HAP-1 (cell line): ENCODE data around the gene TPT1.
"Not testable (repeated sequence)": the region's sequence is repeated elsewhere in the genome, so short reads cannot be mapped to it uniquely, and the experiment has no call there.

Experiments
- DNase-seq, 2 experiments: peaks; one replicate each; pipeline ENCODE4 v3.0.0-alpha.2; 2016 to 2020; ENCODE audit warnings: low spot score in 2 of 2
- H3K27me3 ChIP-seq: fragments of 250-450 bp; sonication (Bioruptor Pico); 2 replicates; pipeline ENCODE4 v1.5.1; 2020; ENCODE audit warnings: low read depth, mild to moderate bottlenecking, moderate library complexity
- H3K36me3 ChIP-seq: fragments of 250-450 bp; sonication (Bioruptor Pico); replicated peaks from 2 replicates; pipeline ENCODE4 v1.5.1; 2020; ENCODE audit warnings: mild to moderate bottlenecking
- H3K4me1 ChIP-seq: fragments of 250-450 bp; sonication (Bioruptor Pico); 2 replicates; pipeline ENCODE4 v1.5.1; 2020; ENCODE audit warnings: mild to moderate bottlenecking
- H3K4me3 ChIP-seq: fragments of 250-450 bp; sonication (Bioruptor Pico); 2 replicates; pipeline ENCODE4 v1.5.1; 2020; ENCODE audit warnings: mild to moderate bottlenecking, moderate library complexity
- H3K9me3 ChIP-seq: fragments of 250-450 bp; sonication (Bioruptor Pico); 2 replicates; pipeline ENCODE4 v1.5.1; 2020; ENCODE audit warnings: mild to moderate bottlenecking, moderate library complexity
- in situ Hi-C: fragments of 300-500 bp; cut with MboI; formaldehyde crosslinking; loops from 3 replicates; pipeline ENCODE4 v1.14.3; 2020; ENCODE audit warnings: low sequenced_read_pairs, inconsistent platforms, mixed read lengths

Gene TPT1

DNA sequence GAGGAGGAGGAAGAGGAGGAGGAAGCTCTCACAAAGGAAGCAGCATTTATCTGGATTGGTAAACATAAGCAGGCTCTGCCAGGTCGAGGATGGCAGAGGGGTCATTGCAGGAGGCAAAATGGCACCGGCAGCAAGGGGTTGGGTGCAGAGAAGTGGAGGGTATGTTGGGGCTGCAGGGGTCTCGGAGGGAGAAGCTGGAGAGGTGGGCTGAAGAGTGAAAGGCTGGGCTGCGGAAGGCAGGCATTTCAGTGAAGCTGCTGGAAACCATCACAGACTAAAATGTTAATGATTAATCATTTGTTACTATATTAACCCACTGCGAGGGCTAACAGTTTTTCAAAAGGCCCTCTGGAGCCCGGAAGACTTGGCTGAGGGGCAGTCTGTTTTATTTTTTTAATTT, 24.6 kb downstream of the TPT1 start:
- Histone ChIP-seq H3K4me1 (no peaks in the 10 kb centered on the region), H3K36me3 (no peaks in the 10 kb centered on the region), H3K4me3 (no peak overlapping the region), H3K9me3 (no peaks in the 10 kb centered on the region), H3K27me3 (no peaks in the 10 kb centered on the region)
- no peak for DNase-seq
- in situ Hi-C loops, result no loop called here

DNA sequence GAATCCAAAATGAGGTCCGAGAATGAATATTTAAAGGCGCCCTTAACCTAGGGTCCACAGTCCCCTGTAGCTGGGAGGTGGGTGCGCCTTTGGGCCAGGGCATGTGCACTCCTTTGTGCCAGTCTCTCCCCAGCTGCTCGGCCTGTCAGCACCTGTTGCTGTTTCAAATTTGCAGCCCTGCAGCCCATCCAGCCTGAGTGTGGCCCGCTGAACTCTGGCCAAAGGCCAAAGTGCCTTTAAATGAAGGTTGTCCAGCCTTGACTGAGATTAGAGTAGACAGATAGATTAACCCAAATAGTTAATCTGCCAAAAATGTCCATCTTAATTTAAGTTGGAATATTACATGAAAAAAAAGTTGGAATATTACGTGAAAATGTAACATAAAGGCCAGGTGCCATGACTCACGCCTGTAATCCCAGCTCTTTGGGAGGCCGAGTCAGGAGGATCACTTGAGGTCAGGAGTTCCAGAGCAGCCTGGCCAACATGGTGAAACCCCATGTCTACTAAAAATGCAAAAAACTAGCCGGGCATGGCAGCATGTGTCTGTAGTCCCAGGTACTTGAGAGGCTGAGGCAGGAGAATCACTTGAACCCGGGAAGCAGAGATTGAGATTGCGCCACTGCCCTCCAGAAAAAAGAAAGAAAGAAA, 25.3 kb downstream of the TPT1 start:
- in situ Hi-C loops, result no loop called here
- no peaks in the 10 kb centered on the region for H3K4me1 ChIP-seq
- no peaks in the 10 kb centered on the region for H3K27me3 ChIP-seq
- no peaks in the 10 kb centered on the region for H3K9me3 ChIP-seq
- H3K36me3 ChIP-seq, result no peaks in the 10 kb centered on the region
- no peak for DNase-seq
- no peak overlapping the region for H3K4me3 ChIP-seq

DNA sequence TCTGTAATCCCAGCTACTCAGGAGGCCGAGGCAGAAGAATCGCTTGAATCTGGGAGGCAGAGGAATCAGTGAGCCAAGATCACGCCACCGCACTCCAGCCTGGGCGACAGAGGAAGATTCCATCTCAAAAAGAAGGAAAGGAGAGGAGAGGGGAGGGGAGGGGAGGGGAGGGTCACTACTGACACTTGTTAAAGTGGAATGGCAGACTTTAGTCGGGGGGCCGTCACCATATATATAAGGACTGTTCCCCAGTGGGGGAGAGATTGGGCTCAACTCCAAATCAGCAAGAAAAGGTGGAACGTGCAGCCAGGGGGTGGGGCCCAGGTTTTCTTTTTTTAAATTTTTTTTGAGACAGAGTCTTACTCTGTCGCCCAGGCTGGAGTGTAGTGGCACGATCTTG, 26.2 kb downstream of the TPT1 start:
- no peaks in the 10 kb centered on the region for H3K36me3 ChIP-seq
- H3K4me3 ChIP-seq, result no peak overlapping the region
- no peaks in the 10 kb centered on the region for H3K27me3 ChIP-seq
- DNase-seq, result no peak
- H3K4me1 ChIP-seq, result no peaks in the 10 kb centered on the region
- in situ Hi-C loops, result no loop called here
- H3K9me3 ChIP-seq, result no peaks in the 10 kb centered on the region

DNA sequence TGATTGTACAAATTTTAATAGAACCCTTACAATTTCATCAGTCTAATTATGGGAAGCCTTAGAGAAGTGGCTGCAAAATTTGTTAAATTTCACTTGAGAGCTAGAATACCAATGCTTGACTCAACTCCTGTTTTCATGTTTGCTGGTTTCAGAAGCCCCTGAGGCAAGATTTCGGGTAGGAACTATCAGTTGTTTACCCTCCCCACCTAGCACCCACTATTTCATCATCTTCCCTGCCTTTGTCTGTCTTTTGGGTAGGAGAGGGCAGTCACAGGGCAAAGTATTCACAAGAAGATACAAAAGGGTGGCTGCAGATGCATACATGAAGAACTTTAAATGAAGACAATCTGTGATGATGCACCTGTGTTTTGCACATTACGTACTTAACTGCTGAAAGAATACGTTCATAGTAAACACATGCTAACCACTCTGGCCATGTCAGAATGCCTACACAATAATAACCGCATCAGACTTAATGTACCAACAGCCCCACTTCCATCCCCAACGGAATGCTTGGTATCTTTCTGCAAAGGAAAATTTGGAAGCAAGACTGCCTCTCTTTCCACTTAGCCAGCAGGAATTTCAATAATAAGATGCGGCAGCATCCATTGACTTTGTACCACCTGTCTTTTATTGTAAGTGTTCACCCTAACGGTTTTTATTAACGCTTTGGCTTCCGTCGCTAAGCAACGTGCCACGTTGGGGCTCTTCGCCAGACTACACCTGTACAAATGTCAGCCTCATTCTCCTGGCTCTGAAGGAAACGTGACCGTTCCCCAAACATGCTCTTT, 30.4 kb downstream of the TPT1 start:
- Histone ChIP-seq H3K9me3 (no peaks in the 10 kb centered on the region), H3K4me1 (peaks cover 4% of the 10 kb centered on the region; the same call in 1 of the 2 replicates), H3K4me3 (no peak overlapping the region), H3K27me3 (no peaks in the 10 kb centered on the region), H3K36me3 (no peaks in the 10 kb centered on the region)
- no peak for DNase-seq
- in situ Hi-C loops, result no loop called here

DNA sequence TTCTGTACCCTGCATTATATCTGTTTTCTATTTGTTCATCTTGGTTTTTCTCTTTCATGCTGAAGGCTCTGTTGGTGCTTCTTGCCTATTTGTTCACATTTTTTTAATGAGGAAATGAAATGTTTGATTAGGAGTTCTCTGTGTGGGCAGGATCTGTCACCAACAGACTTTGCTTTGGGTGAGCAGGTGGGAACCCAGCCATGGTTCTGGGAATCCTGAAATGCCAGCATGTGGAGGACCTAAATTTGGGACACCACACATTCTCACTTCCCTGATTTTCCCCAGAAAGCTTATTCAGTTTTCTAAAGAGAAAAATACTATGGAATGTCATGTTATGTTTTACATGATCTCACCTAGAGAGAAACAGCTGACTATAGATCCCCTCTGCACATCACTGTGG, 34.0 kb downstream of the TPT1 start:
- H3K27me3 ChIP-seq, result no peaks in the 10 kb centered on the region
- DNase-seq, result no peak
- in situ Hi-C loops, result loop anchor here (5.0 kb wide), 1 partner anchor 265 kb away; no protein-coding TSS in a partner anchor
- H3K4me1 ChIP-seq, result peaks cover 4% of the 10 kb centered on the region; the same call in 1 of the 2 replicates
- H3K4me3 ChIP-seq, result no peak overlapping the region
- H3K36me3 ChIP-seq, result no peaks in the 10 kb centered on the region
- no peaks in the 10 kb centered on the region for H3K9me3 ChIP-seq

DNA sequence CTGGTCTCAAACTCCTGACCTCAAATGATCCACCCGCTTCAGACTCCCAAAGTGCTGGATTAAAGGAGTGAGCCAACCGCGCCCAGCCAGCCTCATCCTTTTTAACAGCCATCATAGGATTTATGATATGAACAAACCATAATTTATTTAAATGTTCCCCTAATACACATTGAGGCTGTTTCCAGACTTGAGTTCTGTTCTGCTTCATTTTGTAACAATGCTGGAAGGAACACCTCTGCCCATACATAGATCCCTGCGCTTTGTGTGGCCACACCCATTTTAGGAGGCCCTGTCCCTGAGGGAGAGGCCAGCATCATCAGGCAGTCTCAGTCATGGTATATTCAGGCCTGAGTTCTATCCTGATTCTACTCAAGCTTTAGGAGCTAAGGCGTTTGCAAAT, 35.9 kb downstream of the TPT1 start:
- H3K4me3 ChIP-seq, result no peak overlapping the region
- no peaks in the 10 kb centered on the region for H3K27me3 ChIP-seq
- in situ Hi-C loops, result loop anchor here (5.0 kb wide), 1 partner anchor 263 kb away; no protein-coding TSS in a partner anchor
- H3K36me3 ChIP-seq, result no peaks in the 10 kb centered on the region
- no peak for DNase-seq
- H3K9me3 ChIP-seq, result no peaks in the 10 kb centered on the region
- peaks cover 4% of the 10 kb centered on the region; the same call in 1 of the 2 replicates for H3K4me1 ChIP-seq

DNA sequence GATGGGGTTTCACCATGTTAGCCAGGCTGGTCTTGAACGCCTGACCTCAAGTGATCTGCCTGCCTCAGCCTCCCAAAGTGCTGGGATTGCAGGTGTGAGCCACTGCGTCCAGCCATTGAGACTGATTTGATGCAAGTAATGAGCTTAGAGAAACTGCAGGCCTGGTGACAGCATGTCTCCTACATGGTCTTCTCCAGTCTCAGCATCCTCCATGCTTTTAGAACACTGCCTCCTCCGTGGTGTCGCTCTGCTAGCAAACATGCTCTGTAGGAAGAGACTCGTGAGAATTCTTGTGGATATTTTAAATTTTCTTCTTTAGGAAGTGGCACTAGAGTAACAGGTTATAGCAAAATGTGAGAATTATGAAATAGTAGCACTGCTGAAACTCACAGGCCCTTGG, 37.1 kb downstream of the TPT1 start:
- in situ Hi-C loops, result no loop called here
- H3K36me3 ChIP-seq, result no peaks in the 10 kb centered on the region
- H3K4me3 ChIP-seq, result no peak overlapping the region
- H3K9me3 ChIP-seq, result no peaks in the 10 kb centered on the region
- DNase-seq, result no peak
- no peaks in the 10 kb centered on the region; the same call in 1 of the 2 replicates for H3K4me1 ChIP-seq
- H3K27me3 ChIP-seq, result no peaks in the 10 kb centered on the region

DNA sequence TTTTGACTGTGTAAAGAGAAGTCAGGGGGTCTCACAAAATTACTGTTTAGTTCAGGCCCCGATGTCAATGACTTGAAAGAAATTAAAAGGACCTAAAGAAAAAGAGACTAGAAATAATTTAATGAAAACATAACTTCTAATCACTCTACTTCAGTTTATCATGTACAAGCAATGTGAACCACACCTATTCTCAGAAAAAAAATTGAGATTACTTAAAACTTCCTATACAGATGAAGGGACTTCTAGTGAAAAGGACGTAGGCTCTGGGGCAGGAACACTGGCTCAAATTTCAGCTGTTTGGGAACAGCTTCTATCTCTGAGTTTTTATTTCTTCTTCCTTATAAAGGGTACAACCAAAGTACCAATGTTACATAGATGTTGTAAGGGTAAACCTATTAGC, 38.0 kb downstream of the TPT1 start:
- in situ Hi-C loops, result no loop called here
- Histone ChIP-seq H3K27me3 (no peaks in the 10 kb centered on the region), H3K9me3 (no peaks in the 10 kb centered on the region), H3K4me1 (no peaks in the 10 kb centered on the region), H3K4me3 (no peak overlapping the region), H3K36me3 (no peaks in the 10 kb centered on the region)
- DNase-seq, result no peak

DNA sequence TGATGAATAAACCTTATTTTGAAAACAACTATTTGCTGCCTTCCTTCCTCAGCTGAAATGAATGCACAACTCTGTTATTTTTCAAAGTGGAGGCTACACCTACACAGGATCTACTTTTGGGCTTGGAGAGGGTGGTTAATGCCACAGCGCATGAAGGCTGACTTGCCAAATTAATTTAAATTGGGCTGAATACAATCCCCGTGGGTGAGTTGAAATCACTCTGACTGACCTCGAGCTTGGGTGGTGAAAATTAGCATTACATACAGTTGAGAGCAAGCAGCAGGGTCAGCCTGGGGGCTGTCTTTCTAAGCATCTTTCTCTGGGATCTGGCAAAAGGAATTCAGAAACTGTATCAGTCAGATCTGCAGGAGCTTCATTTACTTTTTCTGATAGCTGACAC, 38.5 kb downstream of the TPT1 start:
- in situ Hi-C loops, result no loop called here
- no peaks in the 10 kb centered on the region for H3K36me3 ChIP-seq
- no peak overlapping the region for H3K4me3 ChIP-seq
- DNase-seq, result no peak
- no peaks in the 10 kb centered on the region for H3K9me3 ChIP-seq
- H3K4me1 ChIP-seq, result no peaks in the 10 kb centered on the region
- H3K27me3 ChIP-seq, result no peaks in the 10 kb centered on the region

DNA sequence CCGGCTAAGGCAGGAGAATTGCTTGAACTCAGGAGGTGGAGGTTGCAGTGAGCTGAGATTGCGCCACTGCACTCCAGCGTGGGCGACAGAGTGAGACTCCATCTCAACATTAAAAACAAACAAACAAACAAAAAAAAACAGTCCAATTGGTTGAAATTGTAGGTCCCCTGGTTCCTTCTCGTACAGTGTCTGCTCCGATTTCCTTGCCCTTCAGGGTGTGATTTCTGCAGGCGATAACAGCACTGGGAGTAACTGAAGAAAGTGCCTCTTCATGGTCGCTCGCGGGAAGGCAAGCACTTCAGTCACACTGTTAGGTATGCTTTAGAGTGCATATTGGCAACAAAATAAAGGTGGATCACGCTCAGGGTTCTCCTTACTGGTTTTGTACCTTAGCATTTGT, 39.7 kb downstream of the TPT1 start:
- in situ Hi-C loops, result no loop called here
- no peak for DNase-seq
- no peaks in the 10 kb centered on the region for H3K9me3 ChIP-seq
- H3K4me1 ChIP-seq, result no peaks in the 10 kb centered on the region
- H3K36me3 ChIP-seq, result no peaks in the 10 kb centered on the region
- H3K27me3 ChIP-seq, result no peaks in the 10 kb centered on the region
- no peak overlapping the region for H3K4me3 ChIP-seq

DNA sequence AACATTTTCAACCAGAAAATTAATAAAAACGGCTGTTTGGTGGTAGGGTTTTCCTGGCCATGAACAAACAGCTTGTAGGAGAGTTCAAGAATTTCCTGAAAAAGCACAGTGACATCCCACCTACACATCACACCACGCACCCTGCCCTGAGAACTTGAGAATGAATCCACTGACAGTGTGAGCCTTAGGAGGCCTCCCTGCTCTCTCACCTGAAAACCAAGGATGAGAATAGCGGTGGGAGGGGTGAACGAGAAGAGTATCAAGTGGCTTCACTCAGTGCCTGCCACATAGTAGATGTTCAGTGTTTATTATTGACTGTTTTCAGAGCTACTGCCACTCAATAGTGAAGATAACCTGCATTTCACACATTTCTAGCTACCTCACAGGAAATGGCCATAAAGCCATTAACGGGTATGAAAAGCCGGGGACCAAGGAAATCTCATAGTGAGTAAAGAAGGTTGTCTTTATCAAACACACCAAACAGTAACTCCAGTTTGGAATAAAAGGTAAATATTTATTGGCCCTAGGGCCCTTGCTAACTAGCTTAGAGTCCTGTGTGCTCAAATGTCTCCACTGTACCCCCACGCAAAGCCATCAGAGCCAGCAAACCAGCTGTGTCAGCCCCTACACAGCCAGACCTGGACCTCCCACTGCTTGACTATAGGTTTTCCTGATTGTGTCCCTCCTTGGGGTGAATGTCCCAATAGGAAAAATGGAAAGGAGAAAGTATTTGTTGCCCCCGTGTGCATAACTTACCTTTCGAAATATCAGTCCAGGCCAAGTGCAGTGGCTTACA, 40.6 kb downstream of the TPT1 start:
- no peaks in the 10 kb centered on the region for H3K4me1 ChIP-seq
- H3K9me3 ChIP-seq, result no peaks in the 10 kb centered on the region
- DNase-seq, result no peak
- no peaks in the 10 kb centered on the region for H3K27me3 ChIP-seq
- H3K36me3 ChIP-seq, result no peaks in the 10 kb centered on the region
- in situ Hi-C loops, result no loop called here
- no peak overlapping the region for H3K4me3 ChIP-seq

DNA sequence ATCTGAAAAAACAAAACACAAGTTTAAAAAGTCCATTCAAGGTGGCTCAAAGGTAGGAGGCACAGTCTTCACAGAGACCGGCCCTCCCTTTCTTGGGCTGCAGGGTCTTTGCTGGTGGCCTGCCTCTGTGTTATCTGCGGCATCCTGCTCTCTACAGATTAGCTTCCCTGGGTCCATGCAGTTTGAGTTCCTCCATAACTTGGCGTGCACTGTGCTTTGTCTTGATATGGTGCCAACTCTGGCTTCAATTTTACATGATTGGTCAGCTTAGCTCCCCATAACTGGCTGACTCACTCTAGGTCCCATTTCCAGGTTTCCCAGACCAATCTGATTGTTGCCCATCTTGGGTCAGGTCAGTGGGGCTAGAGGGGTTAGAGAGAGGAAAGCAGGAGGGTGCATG, 41.8 kb downstream of the TPT1 start:
- Histone ChIP-seq H3K4me3 (no peak overlapping the region), H3K4me1 (no peaks in the 10 kb centered on the region), H3K36me3 (no peaks in the 10 kb centered on the region), H3K27me3 (no peaks in the 10 kb centered on the region), H3K9me3 (no peaks in the 10 kb centered on the region)
- in situ Hi-C loops, result no loop called here
- DNase-seq, result no peak

DNA sequence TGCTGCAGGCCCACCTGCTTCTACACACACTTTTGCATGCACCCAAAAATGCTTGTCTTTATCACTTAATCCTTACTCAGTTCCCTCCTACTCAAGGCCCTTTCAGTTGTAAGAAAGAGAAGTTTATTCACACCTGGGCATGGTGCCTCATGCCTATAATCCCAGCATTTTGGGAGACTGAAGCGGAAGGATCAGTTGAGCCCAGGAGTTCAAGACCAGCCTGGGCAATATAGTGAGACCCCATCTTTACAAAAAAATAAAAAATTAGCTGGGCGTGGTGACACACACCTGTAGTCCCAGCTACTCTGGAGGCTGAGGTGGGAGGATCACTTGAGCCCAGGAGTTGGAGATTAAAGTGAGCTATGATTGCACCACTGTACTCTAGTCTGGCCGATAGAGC, 42.4 kb downstream of the TPT1 start:
- in situ Hi-C loops, H3K36me3 ChIP-seq, H3K27me3 ChIP-seq, DNase-seq, H3K4me1 ChIP-seq, H3K4me3 ChIP-seq, H3K9me3 ChIP-seq: not testable (repeated sequence)

DNA sequence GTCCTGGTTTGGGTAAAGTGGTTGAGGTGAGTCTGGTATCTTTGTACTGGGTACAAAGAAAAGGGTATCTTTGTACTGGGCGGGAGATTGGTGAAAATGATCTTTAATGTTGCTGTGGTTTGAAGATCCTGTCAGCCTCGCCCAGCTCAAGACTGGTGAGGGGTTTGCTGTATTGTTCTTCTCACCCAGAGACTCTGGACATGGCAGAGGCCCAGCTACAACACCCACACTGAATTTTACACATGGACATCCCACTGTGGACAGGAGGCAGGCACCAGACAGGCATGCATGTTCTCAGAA, 42.8 kb downstream of the TPT1 start:
- DNase-seq, result no peak
- Histone ChIP-seq H3K4me1 (no peaks in the 10 kb centered on the region), H3K9me3 (no peaks in the 10 kb centered on the region), H3K4me3 (no peak overlapping the region), H3K27me3 (no peaks in the 10 kb centered on the region), H3K36me3 (no peaks in the 10 kb centered on the region)
- in situ Hi-C loops, result no loop called here
